ENCODE data around the gene GRPEL2. TPM values are rescaled to one million over a fixed set of nuclear protein-coding genes. Genes with fewer than 3 reads are reported as not detected.
A peak's percentile ranks its signal among the peaks of the same experiment; 100 is the strongest.

The GRPEL2 gene
- total and polyA plus RNA-seq, 7 experiments from 2014 or later, result 5.9 to 40.1 (median 13.4) TPM

DNA sequence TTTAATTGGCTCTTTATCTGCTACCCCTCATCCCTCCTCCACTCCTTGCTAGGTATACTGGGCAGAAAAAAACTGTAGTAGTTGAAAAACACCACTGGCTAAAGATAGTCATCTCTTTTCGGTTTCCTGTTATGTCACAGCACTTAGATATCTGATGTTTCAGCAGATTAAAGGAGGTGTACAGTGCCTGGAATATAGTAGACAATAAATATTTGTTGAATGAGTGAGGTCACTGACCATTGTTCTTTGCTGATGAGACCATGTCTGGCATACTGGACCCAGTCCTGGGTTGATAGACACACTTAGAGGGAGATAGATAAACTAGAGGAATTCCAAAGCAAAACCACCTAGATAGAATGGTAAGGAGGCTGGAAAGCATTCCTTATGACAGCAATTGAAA lies 3.2 kb downstream of the GRPEL2 start:
- peak overlapping the region; percentile 87 to 98 (median 92) for H3K27ac Mint-ChIP-seq
- Histone ChIP-seq H3K4me3 (ENCODE audit: low read length) (peak overlapping the region; percentile 36), H3K27me3 (ENCODE audit: control insufficient read depth in 2 of 2, insufficient read depth in 2 of 2, low read length in 2 of 2) (no peaks in the 10 kb centered on the region), H3K9me3 (ENCODE audit: control insufficient read depth in 2 of 3, low read length in 3 of 3) (no peaks in the 10 kb centered on the region), H3K4me1 (ENCODE audit: control insufficient read depth in 2 of 2, insufficient read depth in 2 of 2, low read length in 2 of 2) (peaks cover 37 to 51% of the 10 kb centered on the region in 2 donors), H3K27ac (ENCODE audit: low read depth, low read length) (peak overlapping the region; percentile 71), H3K36me3 (ENCODE audit: control insufficient read depth in 2 of 3, insufficient read depth in 3 of 3, low read length in 3 of 3) (peaks cover 16 to 41% (median 38%) of the 10 kb centered on the region in 3 experiments)
- CTCF ChIA-PET, result interaction anchor here (5.0 kb wide), 1 partner anchor 19 kb away, joined by 24 read pairs; no protein-coding TSS in a partner anchor
- H3K36me3 Mint-ChIP-seq, result peaks cover 23 to 63% (median 54%) of the 10 kb centered on the region in 5 donors
- DNase-seq, result peak in 7 of 9 donors; percentile 54 to 74 (median 69)
- peak; percentile 75 for ATAC-seq
- POLR2A ChIA-PET, result interaction anchor here (6.8 to 13.8 kb wide), 2 partner anchors 9 to 19 kb away, joined by 43 to 258 read pairs; partner anchors contain the start of gene PCYOX1L
- H3K27me3 Mint-ChIP-seq, result no peaks in the 10 kb centered on the region
- H3K4me1 Mint-ChIP-seq, result peaks cover 57 to 94% (median 80%) of the 10 kb centered on the region in 7 donors
- intact Hi-C loops (cut with micrococcal nuclease), result loop anchor here (5.0 to 10.0 kb wide), 4 partner anchors 386 to 1736 kb away; partner anchors contain the start of genes ADRB2 (in 2 of the 2), PPARGC1B (in 1 of the 2) and TNIP1 (in 1 of the 2)
- H3K9me3 Mint-ChIP-seq, result no peaks in the 10 kb centered on the region
- peak overlapping the region; percentile 80 to 95 (median 86) for H3K4me3 Mint-ChIP-seq

DNA sequence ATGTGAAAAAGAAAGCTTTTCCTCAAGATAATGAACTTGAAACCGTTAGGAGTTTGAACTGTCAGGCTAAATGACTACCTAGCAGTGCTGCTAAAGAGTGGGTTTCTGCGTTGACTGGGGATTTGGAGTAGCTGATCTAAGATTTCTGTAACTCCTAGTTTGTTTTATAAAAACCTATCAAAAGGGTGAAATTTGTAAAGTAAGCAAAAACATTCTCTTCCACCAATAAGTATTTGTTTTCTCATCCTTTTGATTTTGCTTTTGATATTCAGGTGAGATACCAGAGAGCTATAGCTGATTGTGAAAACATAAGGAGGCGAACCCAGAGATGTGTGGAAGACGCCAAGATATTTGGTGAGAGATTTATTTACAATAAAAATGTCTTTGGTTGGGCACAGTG lies 4.1 kb downstream of the GRPEL2 start:
- H3K27ac Mint-ChIP-seq, result peak overlapping the region; percentile 87 to 98 (median 92)
- Histone ChIP-seq H3K4me3 (ENCODE audit: low read length) (peak overlapping the region; percentile 36), H3K36me3 (ENCODE audit: control insufficient read depth in 2 of 3, insufficient read depth in 3 of 3, low read length in 3 of 3) (peaks cover 16 to 42% (median 38%) of the 10 kb centered on the region in 3 experiments), H3K27me3 (ENCODE audit: control insufficient read depth in 2 of 2, insufficient read depth in 2 of 2, low read length in 2 of 2) (no peaks in the 10 kb centered on the region), H3K27ac (ENCODE audit: low read depth, low read length) (peak overlapping the region; percentile 71), H3K4me1 (ENCODE audit: control insufficient read depth in 2 of 2, insufficient read depth in 2 of 2, low read length in 2 of 2) (peaks cover 37 to 45% of the 10 kb centered on the region in 2 donors), H3K9me3 (ENCODE audit: control insufficient read depth in 2 of 3, low read length in 3 of 3) (no peaks in the 10 kb centered on the region)
- no peaks in the 10 kb centered on the region for H3K9me3 Mint-ChIP-seq
- intact Hi-C loops (cut with micrococcal nuclease), result loop anchor here (5.0 to 10.0 kb wide), 4 partner anchors 385 to 1735 kb away; partner anchors contain the start of genes ADRB2 (in 2 of the 2), PPARGC1B (in 1 of the 2) and TNIP1 (in 1 of the 2)
- no peak for ATAC-seq
- no peaks in the 10 kb centered on the region for H3K27me3 Mint-ChIP-seq
- POLR2A ChIA-PET, result interaction anchor here (0.9 to 13.8 kb wide), 3 partner anchors 8 to 18 kb away, joined by 4 to 258 read pairs (median 43); partner anchors contain the start of gene PCYOX1L
- H3K4me1 Mint-ChIP-seq, result peaks cover 56 to 92% (median 79%) of the 10 kb centered on the region in 7 donors
- peaks cover 23 to 68% (median 60%) of the 10 kb centered on the region in 5 donors for H3K36me3 Mint-ChIP-seq
- H3K4me3 Mint-ChIP-seq, result peak overlapping the region; percentile 80 to 95 (median 86)
- DNase-seq, result no peak
- CTCF ChIA-PET, result interaction anchor here (0.7 to 1.1 kb wide), 2 partner anchors 10 to 37 kb away, joined by 3 read pairs; no protein-coding TSS in a partner anchor

DNA sequence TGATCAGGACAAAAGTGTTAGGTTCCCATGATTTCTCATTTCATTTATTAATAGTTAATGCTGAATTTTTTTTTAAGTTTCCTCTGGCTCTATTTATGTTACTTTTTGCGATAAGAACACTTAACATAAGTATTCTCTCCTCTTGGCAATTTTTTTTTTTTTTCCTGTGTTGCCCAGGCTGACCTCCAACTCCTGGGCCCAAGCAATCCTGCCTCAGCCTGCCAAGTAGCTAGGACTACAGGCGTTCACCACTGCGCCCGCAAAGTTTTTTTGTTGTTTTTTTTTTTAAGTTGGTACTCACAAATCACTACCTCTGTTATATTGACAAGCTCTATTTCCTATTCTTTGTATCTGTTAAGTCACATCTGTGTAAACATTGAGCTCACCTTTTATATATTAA lies 6.9 kb downstream of the GRPEL2 start:
- Histone ChIP-seq H3K4me1 (ENCODE audit: control insufficient read depth in 2 of 2, insufficient read depth in 2 of 2, low read length in 2 of 2) (peaks cover 30 to 43% of the 10 kb centered on the region in 2 donors), H3K27me3 (ENCODE audit: control insufficient read depth in 2 of 2, insufficient read depth in 2 of 2, low read length in 2 of 2) (no peaks in the 10 kb centered on the region), H3K9me3 (ENCODE audit: control insufficient read depth in 2 of 3, low read length in 3 of 3) (no peaks in the 10 kb centered on the region), H3K27ac (ENCODE audit: low read depth, low read length) (no peak overlapping the region), H3K36me3 (ENCODE audit: control insufficient read depth in 2 of 3, insufficient read depth in 3 of 3, low read length in 3 of 3) (peaks cover 16 to 55% (median 38%) of the 10 kb centered on the region in 3 experiments), H3K4me3 (ENCODE audit: low read length) (no peak overlapping the region)
- Mint-ChIP-seq H3K9me3 (peaks cover 0 to 4% (median 0%) of the 10 kb centered on the region in 11 donors), H3K36me3 (peaks cover 31 to 73% (median 65%) of the 10 kb centered on the region in 5 donors), H3K27me3 (no peaks in the 10 kb centered on the region), H3K4me1 (peaks cover 43 to 90% (median 77%) of the 10 kb centered on the region in 7 donors), H3K27ac (peak overlapping the region in 8 of 9 donors; percentile 43 to 95 (median 70)), H3K4me3 (peak overlapping the region in 5 of 10 donors; percentile 4 to 54 (median 45))
- CTCF ChIA-PET, result interaction anchor here (4.7 kb wide), 1 partner anchor 15 kb away, joined by 24 read pairs; no protein-coding TSS in a partner anchor
- DNase-seq (no peak), ATAC-seq (no peak)
- intact Hi-C loops (cut with micrococcal nuclease), result no loop called here
- POLR2A ChIA-PET, result interaction anchor here (10.7 to 13.8 kb wide), 2 partner anchors 5 to 7 kb away, joined by 258 read pairs; partner anchors contain the start of genes GRPEL2 and PCYOX1L

DNA sequence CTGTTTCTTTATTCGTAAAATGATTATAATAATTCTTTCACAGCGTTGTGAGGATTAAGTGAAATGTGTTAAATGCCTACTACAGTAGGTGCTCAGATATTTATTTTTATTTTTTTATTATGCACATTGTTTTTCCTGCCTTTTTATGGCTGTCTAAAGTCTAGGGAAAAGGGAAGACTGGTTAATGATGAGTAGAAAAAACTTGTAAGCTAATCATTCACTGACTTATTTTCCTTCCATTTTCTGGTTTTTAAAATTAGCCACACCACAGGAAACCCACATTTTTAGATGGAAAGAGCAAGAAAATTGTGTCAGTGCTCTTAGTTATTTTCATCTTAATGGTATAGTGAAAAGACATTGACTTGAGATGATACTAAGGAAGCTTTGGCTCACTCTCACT lies 8.6 kb downstream of the GRPEL2 start:
- Mint-ChIP-seq H3K27ac (peak overlapping the region in 5 of 9 donors; percentile 0 to 70 (median 64)), H3K4me3 (peak overlapping the region in 5 of 10 donors; percentile 0 to 40 (median 24)), H3K9me3 (peaks cover 0 to 4% (median 0%) of the 10 kb centered on the region in 11 donors), H3K27me3 (no peaks in the 10 kb centered on the region), H3K36me3 (peaks cover 25 to 62% (median 53%) of the 10 kb centered on the region in 5 donors), H3K4me1 (peaks cover 37 to 85% (median 73%) of the 10 kb centered on the region in 7 donors)
- CTCF ChIA-PET, result interaction anchor here (0.8 to 4.7 kb wide), 4 partner anchors 9 to 31 kb away, joined by 3 to 24 read pairs (median 4); partner anchors contain the start of gene GRPEL2
- Histone ChIP-seq H3K27ac (ENCODE audit: low read depth, low read length) (no peak overlapping the region), H3K4me1 (ENCODE audit: control insufficient read depth in 2 of 2, insufficient read depth in 2 of 2, low read length in 2 of 2) (peaks cover 16 to 36% of the 10 kb centered on the region in 2 donors), H3K36me3 (ENCODE audit: control insufficient read depth in 2 of 3, insufficient read depth in 3 of 3, low read length in 3 of 3) (peaks cover 16 to 55% (median 34%) of the 10 kb centered on the region in 3 experiments), H3K27me3 (ENCODE audit: control insufficient read depth in 2 of 2, insufficient read depth in 2 of 2, low read length in 2 of 2) (no peaks in the 10 kb centered on the region), H3K9me3 (ENCODE audit: control insufficient read depth in 2 of 3, low read length in 3 of 3) (no peaks in the 10 kb centered on the region), H3K4me3 (ENCODE audit: low read length) (no peak overlapping the region)
- intact Hi-C loops (cut with micrococcal nuclease), result no loop called here
- POLR2A ChIA-PET, result interaction anchor here (10.7 kb wide), 1 partner anchor 8 kb away, joined by 258 read pairs; the partner anchor contains the start of gene GRPEL2
- no peak for ATAC-seq
- no peak for DNase-seq

DNA sequence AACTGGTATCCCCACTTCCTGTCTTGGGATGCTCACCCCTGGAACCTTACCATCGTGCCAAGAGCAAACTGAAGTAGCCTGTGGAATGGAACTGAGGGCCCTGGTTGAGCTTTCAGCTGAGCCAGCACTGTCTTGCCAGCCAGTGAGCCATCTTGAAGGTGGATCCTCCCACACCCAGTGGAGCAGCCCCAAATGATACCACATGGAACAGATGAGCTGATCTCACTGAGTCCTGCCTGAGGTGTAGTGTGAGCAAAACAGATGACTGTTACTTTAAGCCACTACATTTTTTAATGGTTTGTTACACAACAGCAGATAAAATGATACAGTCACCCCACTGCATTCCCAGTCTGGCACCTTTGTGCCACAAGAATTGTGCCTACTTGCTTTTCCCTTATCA lies 10.4 kb downstream of the GRPEL2 start:
- H3K4me3 ChIP-seq (ENCODE audit: low read length), result no peak overlapping the region
- H3K27me3 ChIP-seq (ENCODE audit: control insufficient read depth in 2 of 2, insufficient read depth in 2 of 2, low read length in 2 of 2), result no peaks in the 10 kb centered on the region
- Mint-ChIP-seq H3K36me3 (peaks cover 14 to 46% (median 38%) of the 10 kb centered on the region in 5 donors), H3K9me3 (peaks cover 0 to 4% (median 0%) of the 10 kb centered on the region in 11 donors), H3K4me3 (no peak overlapping the region), H3K27ac (peak overlapping the region in 6 of 9 donors; percentile 23 to 90 (median 72)), H3K27me3 (no peaks in the 10 kb centered on the region), H3K4me1 (peaks cover 48 to 86% (median 76%) of the 10 kb centered on the region in 7 donors)
- no peak for DNase-seq
- H3K9me3 ChIP-seq (ENCODE audit: control insufficient read depth in 2 of 3, low read length in 3 of 3), result no peaks in the 10 kb centered on the region
- POLR2A ChIA-PET, result interaction anchor here (10.7 kb wide), 1 partner anchor 10 kb away, joined by 258 read pairs; the partner anchor contains the start of gene GRPEL2
- no peak for ATAC-seq
- peaks cover 4 to 38% (median 21%) of the 10 kb centered on the region in 3 experiments for H3K36me3 ChIP-seq (ENCODE audit: control insufficient read depth in 2 of 3, insufficient read depth in 3 of 3, low read length in 3 of 3)
- no peak overlapping the region for H3K27ac ChIP-seq (ENCODE audit: low read depth, low read length)
- intact Hi-C loops (cut with micrococcal nuclease), result loop anchor here (2.0 to 5.0 kb wide), 4 partner anchors 607 to 1057 kb away; partner anchors contain the start of genes CD74 (in 2 of the 2), FBXO38 (in 1 of the 2), SLC26A2 (in 1 of the 2) and TCOF1 (in 1 of the 2)
- CTCF ChIA-PET, result interaction anchor here (1.0 to 4.7 kb wide), 4 partner anchors 11 to 38 kb away, joined by 3 to 24 read pairs (median 4); no protein-coding TSS in a partner anchor
- H3K4me1 ChIP-seq (ENCODE audit: control insufficient read depth in 2 of 2, insufficient read depth in 2 of 2, low read length in 2 of 2), result peaks cover 15 to 36% of the 10 kb centered on the region in 2 donors

DNA sequence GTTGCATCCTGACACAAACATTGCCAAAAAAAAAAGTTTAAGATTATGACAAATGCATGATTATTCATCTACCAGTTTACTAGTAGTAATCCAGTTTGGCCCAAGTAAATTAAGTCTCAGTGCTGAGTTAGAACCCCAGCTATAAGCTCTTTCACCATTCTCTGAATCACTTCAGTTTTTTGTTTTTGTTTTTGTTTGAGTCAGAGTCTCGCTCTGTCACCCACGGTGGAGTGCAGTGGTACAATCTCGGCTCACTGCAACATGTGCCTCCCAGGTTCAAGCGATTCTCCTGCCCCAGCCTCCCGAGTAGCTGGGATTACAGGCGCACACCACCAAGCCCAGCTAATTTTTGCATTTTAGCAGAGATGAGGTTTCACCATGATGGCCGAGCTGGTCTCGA lies 11.1 kb downstream of the GRPEL2 start:
- ATAC-seq (no peak), DNase-seq (no peak)
- no peaks in the 10 kb centered on the region for H3K9me3 ChIP-seq (ENCODE audit: control insufficient read depth in 2 of 3, low read length in 3 of 3)
- Mint-ChIP-seq H3K27ac (peak overlapping the region in 4 of 9 donors; percentile 9 to 76 (median 67)), H3K4me3 (peak overlapping the region in 2 of 10 donors; percentile 14 to 47), H3K4me1 (peaks cover 50 to 86% (median 76%) of the 10 kb centered on the region in 7 donors), H3K27me3 (no peaks in the 10 kb centered on the region), H3K9me3 (peaks cover 0 to 5% (median 0%) of the 10 kb centered on the region in 11 donors), H3K36me3 (peaks cover 10 to 39% (median 33%) of the 10 kb centered on the region in 5 donors)
- intact Hi-C loops (cut with micrococcal nuclease), result loop anchor here (2.0 to 5.0 kb wide), 4 partner anchors 606 to 1056 kb away; partner anchors contain the start of genes CD74 (in 2 of the 2), FBXO38 (in 1 of the 2), SLC26A2 (in 1 of the 2) and TCOF1 (in 1 of the 2)
- H3K27me3 ChIP-seq (ENCODE audit: control insufficient read depth in 2 of 2, insufficient read depth in 2 of 2, low read length in 2 of 2), result no peaks in the 10 kb centered on the region
- no peak overlapping the region for H3K4me3 ChIP-seq (ENCODE audit: low read length)
- POLR2A ChIA-PET, result interaction anchor here (10.7 kb wide), 1 partner anchor 11 kb away, joined by 258 read pairs; the partner anchor contains the start of gene GRPEL2
- peaks cover 15 to 42% of the 10 kb centered on the region in 2 donors for H3K4me1 ChIP-seq (ENCODE audit: control insufficient read depth in 2 of 2, insufficient read depth in 2 of 2, low read length in 2 of 2)
- H3K27ac ChIP-seq (ENCODE audit: low read depth, low read length), result no peak overlapping the region
- CTCF ChIA-PET, result interaction anchor here (0.6 to 1.5 kb wide), 4 partner anchors 12 to 38 kb away, joined by 3 to 5 read pairs (median 4); no protein-coding TSS in a partner anchor
- peaks cover 0 to 31% (median 14%) of the 10 kb centered on the region in 3 experiments for H3K36me3 ChIP-seq (ENCODE audit: control insufficient read depth in 2 of 3, insufficient read depth in 3 of 3, low read length in 3 of 3)

Data from naive thymus-derived CD4-positive, alpha-beta T cell (primary cell).